Measurements from ENCODE around the gene CYP1A2.

- TF ChIP-seq CEBPB (IDR thresholded peaks at IDR 0.05) (no peak), MAX (IDR thresholded peaks at IDR 0.05) (no peak), EP300 (IDR thresholded peaks at IDR 0.05; ENCODE audit: borderline replicate concordance) (no peak), RAD21 (IDR thresholded peaks at IDR 0.05; ENCODE audit: low read depth) (no peak), EGR1 (IDR thresholded peaks at IDR 0.05) (no peak), TEAD4 (IDR thresholded peaks at IDR 0.05) (no peak), TCF12 (IDR thresholded peaks at IDR 0.05; ENCODE audit: low read depth) (no peak)
- TF ChIP-seq, protein P1, sequence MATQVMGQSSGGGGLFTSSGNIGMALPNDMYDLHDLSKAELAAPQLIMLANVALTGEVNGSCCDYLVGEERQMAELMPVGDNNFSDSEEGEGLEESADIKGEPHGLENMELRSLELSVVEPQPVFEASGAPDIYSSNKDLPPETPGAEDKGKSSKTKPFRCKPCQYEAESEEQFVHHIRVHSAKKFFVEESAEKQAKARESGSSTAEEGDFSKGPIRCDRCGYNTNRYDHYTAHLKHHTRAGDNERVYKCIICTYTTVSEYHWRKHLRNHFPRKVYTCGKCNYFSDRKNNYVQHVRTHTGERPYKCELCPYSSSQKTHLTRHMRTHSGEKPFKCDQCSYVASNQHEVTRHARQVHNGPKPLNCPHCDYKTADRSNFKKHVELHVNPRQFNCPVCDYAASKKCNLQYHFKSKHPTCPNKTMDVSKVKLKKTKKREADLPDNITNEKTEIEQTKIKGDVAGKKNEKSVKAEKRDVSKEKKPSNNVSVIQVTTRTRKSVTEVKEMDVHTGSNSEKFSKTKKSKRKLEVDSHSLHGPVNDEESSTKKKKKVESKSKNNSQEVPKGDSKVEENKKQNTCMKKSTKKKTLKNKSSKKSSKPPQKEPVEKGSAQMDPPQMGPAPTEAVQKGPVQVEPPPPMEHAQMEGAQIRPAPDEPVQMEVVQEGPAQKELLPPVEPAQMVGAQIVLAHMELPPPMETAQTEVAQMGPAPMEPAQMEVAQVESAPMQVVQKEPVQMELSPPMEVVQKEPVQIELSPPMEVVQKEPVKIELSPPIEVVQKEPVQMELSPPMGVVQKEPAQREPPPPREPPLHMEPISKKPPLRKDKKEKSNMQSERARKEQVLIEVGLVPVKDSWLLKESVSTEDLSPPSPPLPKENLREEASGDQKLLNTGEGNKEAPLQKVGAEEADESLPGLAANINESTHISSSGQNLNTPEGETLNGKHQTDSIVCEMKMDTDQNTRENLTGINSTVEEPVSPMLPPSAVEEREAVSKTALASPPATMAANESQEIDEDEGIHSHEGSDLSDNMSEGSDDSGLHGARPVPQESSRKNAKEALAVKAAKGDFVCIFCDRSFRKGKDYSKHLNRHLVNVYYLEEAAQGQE (IDR thresholded peaks at IDR 0.05; ENCODE audit: low read depth): no peak
- TF ChIP-seq, protein P2, sequence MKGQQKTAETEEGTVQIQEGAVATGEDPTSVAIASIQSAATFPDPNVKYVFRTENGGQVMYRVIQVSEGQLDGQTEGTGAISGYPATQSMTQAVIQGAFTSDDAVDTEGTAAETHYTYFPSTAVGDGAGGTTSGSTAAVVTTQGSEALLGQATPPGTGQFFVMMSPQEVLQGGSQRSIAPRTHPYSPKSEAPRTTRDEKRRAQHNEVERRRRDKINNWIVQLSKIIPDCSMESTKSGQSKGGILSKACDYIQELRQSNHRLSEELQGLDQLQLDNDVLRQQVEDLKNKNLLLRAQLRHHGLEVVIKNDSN (IDR thresholded peaks at IDR 0.05): no peak
These were observed 17.9 kb upstream of the CYP1A2 start for GRCh38 chr15:74730619-74731316.

Data from Ishikawa (cell line).